Spleen (tissue), 11 donors: Measurements from ENCODE around the gene CD93. TPM values are rescaled to one million over a fixed set of nuclear protein-coding genes. Genes with fewer than 3 reads are reported as not detected.

Experiments used
- DNase-seq: peaks from one replicate; pipeline ENCODE4 v3.0.0-alpha.2; 2020
- H3K27ac ChIP-seq, 8 donors: fragments of 200-600 bp; sonication (generic) in 7 of 8; 1 replicate in 4 of 8; 2 replicates in 4 of 8; pipeline versions ENCODE4 v1.5.0 to v1.8.0; 2016 to 2021; ENCODE audit warnings: inconsistent platforms in 4 of 8, mild to moderate bottlenecking in 4 of 8, moderate library complexity in 1 of 8
- H3K27me3 ChIP-seq, 7 donors: fragments of 200-600 bp; sonication (generic) in 6 of 7; replicated peaks in 1 of 7; 1 replicate in 4 of 7; 2 replicates in 3 of 7; pipeline versions ENCODE4 v1.5.0 to v1.8.0; 2016 to 2021; ENCODE audit warnings: inconsistent platforms in 3 of 7, mild to moderate bottlenecking in 1 of 7
- H3K36me3 ChIP-seq, 6 donors: fragments of 200-600 bp; sonication (generic) in 5 of 6; 1 replicate in 4 of 6; 2 replicates in 2 of 6; pipeline versions ENCODE4 v1.5.0 to v1.8.0; 2016 to 2021; ENCODE audit warnings: inconsistent platforms in 2 of 6
- H3K4me1 ChIP-seq, 6 donors: fragments of 200-600 bp; sonication (generic) in 5 of 6; 1 replicate in 3 of 6; 2 replicates in 3 of 6; pipeline versions ENCODE4 v1.5.0 to v1.8.0; 2016 to 2021; ENCODE audit warnings: inconsistent platforms in 3 of 6
- H3K4me3 ChIP-seq, 8 donors: fragments of 200-600 bp; sonication (generic) in 7 of 8; 1 replicate in 4 of 8; 2 replicates in 4 of 8; pipeline versions ENCODE4 v1.5.0 to v1.8.0; 2016 to 2021; ENCODE audit warnings: inconsistent platforms in 4 of 8, mild to moderate bottlenecking in 4 of 8, moderate library complexity in 2 of 8
- H3K9me3 ChIP-seq, 8 donors: fragments of 200-600 bp; sonication (generic) in 7 of 8; 1 replicate in 4 of 8; 2 replicates in 4 of 8; pipeline versions ENCODE4 v1.5.0 to v1.8.0; 2016 to 2021; ENCODE audit warnings: inconsistent platforms in 4 of 8
- CTCF ChIP-seq, 11 experiments: fragments of 200-600 bp in 7 of 11; fragments of 450-650 bp in 4 of 11; sonication (generic) in 4 of 11; IDR thresholded peaks in 8 of 11; conservative IDR thresholded peaks in 3 of 11; 1 replicate in 7 of 11; 2 replicates in 4 of 11; pipeline versions ENCODE4 v1.4.0 to v1.8.0; 2016 to 2021; ENCODE audit warnings: antibody characterized with exemption in 11 of 11, inconsistent platforms in 4 of 11, mild to moderate bottlenecking in 1 of 11
- POLR2A ChIP-seq, 3 donors: fragments of 450-650 bp; IDR thresholded peaks; one replicate each; pipeline ENCODE4 v1.5.1; 2017; ENCODE audit warnings: antibody characterized with exemption in 3 of 3, mild to moderate bottlenecking in 1 of 3
- POLR2AphosphoS5 ChIP-seq, 3 donors: sonication (generic); formaldehyde crosslinking; IDR thresholded peaks; one replicate each; pipeline ENCODE4 v1.5.1; 2017; ENCODE audit warnings: antibody characterized with exemption in 3 of 3
- WGBS, 5 donors: extraction: QIAGEN DNeasy Blood & Tissue Kit in 3 of 5; methylation state at CpG; one replicate each; pipeline versions ENCODE4 v1.1.5 to v1.1.7; 2013 to 2018; 5-methylcytosine and 5-hydroxymethylcytosine counted together
- intact Hi-C: fragments of 100-400 bp; cut with DNase I; formaldehyde crosslinking; loops from one replicate; pipeline ENCODE4 v1.15.0; 2023; ENCODE audit warnings: low total_unique reads
- polyA plus RNA-seq, 3 donors: library from polyadenylated mRNA; stranded (reverse); fragments of 200-250 nt; gene quantifications; one replicate each; pipeline ENCODE4 v1.2.1, GENCODE V29; 2013
- total RNA-seq, 7 donors: library from RNA; depleted of rRNA in 3 of 7; stranded (reverse); fragments of >200 nt in 3 of 7; fragmentation: NEBNext Ultra II Directional in 4 of 7; extraction: Animal tissue kit (Norgen Biotek cat#: 25700) in 4 of 7; gene quantifications; one replicate each; pipeline versions ENCODE4 v1.1.0 to v1.2.1, GENCODE V29; 2016 to 2021
- donor health status: healthy with polysubstance abuse.
- donor health status: DM: no; HTN: no; CAD: no; lungs with moderate emphysema.
- donor health status: DM: no; HTN: no; CAD: no.
- donor health status: Bipolar disorder and iron deficiency.
- donor health status: healthy.
- donor health status: DM: no; HTN: no; CAD: no.
- donor health status: DM: yes; HTN: yes; CAD: no.

The CD93 gene
- total and polyA plus RNA-seq, 10 donors, result 4.1 to 103 (median 62.5) TPM

- intact Hi-C loops, result no loop called here
- H3K4me3 ChIP-seq, result no peak overlapping the region
- no peak overlapping the region for H3K27ac ChIP-seq
- TF ChIP-seq CTCF (IDR thresholded peaks at IDR 0.05 in 8 of 11, conservative IDR thresholded peaks at IDR 0.05 in 3 of 11), result no peak
- no peak for TF ChIP-seq POLR2AphosphoS5 (IDR thresholded peaks at IDR 0.05)
- TF ChIP-seq POLR2A (IDR thresholded peaks at IDR 0.05), result no peak
- 20 to 43% (median 33%) methylated on average over 1 of the region's 1 CpG; no CpG with 5 or more reads in 1 of the 5 donors for WGBS, 5 donors
- H3K4me1 ChIP-seq, result peaks cover 4 to 57% (median 24%) of the 10 kb centered on the region in 6 donors
- H3K9me3 ChIP-seq, result no peaks in the 10 kb centered on the region
- no peaks in the 10 kb centered on the region for H3K36me3 ChIP-seq
- H3K27me3 ChIP-seq, result no peaks in the 10 kb centered on the region
- DNase-seq, result peak; percentile 51
These were observed 26.5 kb upstream of the CD93 start for GRCh38 chr20:23112595-23112994.

- no peaks in the 10 kb centered on the region for H3K9me3 ChIP-seq
- TF ChIP-seq POLR2A (IDR thresholded peaks at IDR 0.05), result no peak
- no peak for TF ChIP-seq CTCF (IDR thresholded peaks at IDR 0.05 in 8 of 11, conservative IDR thresholded peaks at IDR 0.05 in 3 of 11)
- no peak for TF ChIP-seq POLR2AphosphoS5 (IDR thresholded peaks at IDR 0.05)
- no peaks in the 10 kb centered on the region for H3K27me3 ChIP-seq
- no peaks in the 10 kb centered on the region for H3K36me3 ChIP-seq
- peak; percentile 38 for DNase-seq
- no peak overlapping the region for H3K4me3 ChIP-seq
- peaks cover 4 to 57% (median 28%) of the 10 kb centered on the region in 6 donors for H3K4me1 ChIP-seq
- WGBS, 5 donors, result 75 to 93% (median 80%) methylated on average over 9 of the region's 9 CpGs
- H3K27ac ChIP-seq, result no peak overlapping the region
- intact Hi-C loops, result no loop called here
These were observed 25.8 kb upstream of the CD93 start for GRCh38 chr20:23111944-23112342.

GRCh38 chr20:23111307-23111943 lies 25.3 kb upstream of the CD93 start:
- H3K27ac ChIP-seq, result no peak overlapping the region
- no peak for TF ChIP-seq POLR2A (IDR thresholded peaks at IDR 0.05)
- peaks cover 10 to 57% (median 31%) of the 10 kb centered on the region in 6 donors for H3K4me1 ChIP-seq
- intact Hi-C loops, result no loop called here
- no peaks in the 10 kb centered on the region for H3K27me3 ChIP-seq
- H3K4me3 ChIP-seq, result no peak overlapping the region
- DNase-seq, result peak; percentile 64
- no peaks in the 10 kb centered on the region for H3K36me3 ChIP-seq
- WGBS, 5 donors, result 89 to 94% (median 90%) methylated on average over 15 to 16 of the region's 16 CpGs
- H3K9me3 ChIP-seq, result no peaks in the 10 kb centered on the region

GRCh38 chr20:23108871-23109270 lies 22.7 kb upstream of the CD93 start:
- Histone ChIP-seq H3K27me3 (no peaks in the 10 kb centered on the region), H3K36me3 (no peaks in the 10 kb centered on the region), H3K4me1 (peaks cover 10 to 56% (median 32%) of the 10 kb centered on the region in 6 donors), H3K9me3 (no peaks in the 10 kb centered on the region), H3K27ac (no peak overlapping the region), H3K4me3 (no peak overlapping the region)
- intact Hi-C loops, result no loop called here
- TF ChIP-seq POLR2AphosphoS5 (IDR thresholded peaks at IDR 0.05) (no peak), POLR2A (IDR thresholded peaks at IDR 0.05) (no peak), CTCF (IDR thresholded peaks at IDR 0.05 in 8 of 11, conservative IDR thresholded peaks at IDR 0.05 in 3 of 11) (no peak)
- 71 to 90% (median 82%) methylated on average over 3 of the region's 3 CpGs for WGBS, 5 donors
- peak; percentile 14 for DNase-seq
